Right hindlimb (tissue), 1 donor: ENCODE data around the gene CDH13.
"Not testable (repeated sequence)": the region's sequence is repeated elsewhere in the genome, so short reads cannot be mapped to it uniquely, and the experiment has no call there.

ENCODE experiments used
- DNase-seq: peaks from one replicate; pipeline ENCODE4 v3.0.0-alpha.2; 2018

Gene CDH13

GRCh38 chr16:82899006-82899405 is 272.2 kb downstream of the CDH13 start:
- DNase-seq = no peak

GRCh38 chr16:82899731-82900450 is 273.1 kb downstream of the CDH13 start:
- no peak for DNase-seq

GRCh38 chr16:82900559-82900958 is 273.8 kb downstream of the CDH13 start:
- no peak for DNase-seq

- no peak for DNase-seq
These were observed 285.2 kb downstream of the CDH13 start for GRCh38 chr16:82911925-82912324.

GRCh38 chr16:82915139-82915824 is 288.5 kb downstream of the CDH13 start:
- DNase-seq = no peak

- no peak for DNase-seq
These were observed 291.3 kb downstream of the CDH13 start for GRCh38 chr16:82917886-82918595.

GRCh38 chr16:82924075-82924854 is 297.5 kb downstream of the CDH13 start:
- DNase-seq = no peak

- no peak for DNase-seq
These were observed 299.7 kb downstream of the CDH13 start for GRCh38 chr16:82926500-82926899.

GRCh38 chr16:82933933-82934332 is 307.2 kb downstream of the CDH13 start:
- DNase-seq = not testable (repeated sequence)

- DNase-seq = no peak
These were observed 309.0 kb downstream of the CDH13 start for GRCh38 chr16:82935766-82936165.

- no peak for DNase-seq
These were observed 310.3 kb downstream of the CDH13 start for GRCh38 chr16:82936941-82937551.

GRCh38 chr16:82937926-82938520 is 311.3 kb downstream of the CDH13 start:
- no peak for DNase-seq

GRCh38 chr16:82943371-82943770 is 316.6 kb downstream of the CDH13 start:
- no peak for DNase-seq

- DNase-seq = no peak
These were observed 318.8 kb downstream of the CDH13 start for GRCh38 chr16:82945420-82946101.

- no peak for DNase-seq
These were observed 320.9 kb downstream of the CDH13 start for GRCh38 chr16:82947698-82948097.

- DNase-seq = no peak
These were observed 322.2 kb downstream of the CDH13 start for GRCh38 chr16:82949016-82949415.

- DNase-seq = no peak
These were observed 326.7 kb downstream of the CDH13 start for GRCh38 chr16:82953517-82953916.

GRCh38 chr16:82954224-82954929 is 327.6 kb downstream of the CDH13 start:
- DNase-seq = no peak

- DNase-seq = no peak
These were observed 329.1 kb downstream of the CDH13 start for GRCh38 chr16:82955741-82956348.

GRCh38 chr16:82957212-82957611 is 330.4 kb downstream of the CDH13 start:
- DNase-seq = no peak
